Activated CD4-positive, alpha-beta memory T cell treated with anti-CD3 and anti-CD28 coated beads, Interleukin-2, amount 10 ng/mL, durations not matched to agents 7 days and 5 days (primary cell): ENCODE measurements around the gene CHMP1A. TPM values are rescaled to one million over a fixed set of nuclear protein-coding genes. Genes with fewer than 3 reads are reported as not detected.

ENCODE experiments used
- total RNA-seq, 2 experiments: library from RNA; stranded (reverse); gene quantifications; one replicate each; pipeline ENCODE4 v1.2.3, GENCODE V29; 2021

Gene CHMP1A
- total RNA-seq, 2 experiments from 2014 or later: 93.8 to 102 TPM

Other genes starting within 250 kb of the CHMP1A start
- gene ANKRD11, start 167.1 kb downstream of the CHMP1A start, total RNA-seq: 100 to 1,000 TPM; 199 to 208 TPM
- gene SPG7, start 149.3 kb downstream of the CHMP1A start, total RNA-seq: 10 to 100 TPM; 73.9 to 77.9 TPM
- 1,000 to 10,000 TPM; 2,083 to 2,114 TPM for gene RPL13, start 97.0 kb downstream of the CHMP1A start, total RNA-seq
- gene CPNE7, start 82.0 kb downstream of the CHMP1A start, total RNA-seq: 1 to 10 TPM; 3.3 to 4.4 TPM
- gene DPEP1, start 44.1 kb downstream of the CHMP1A start, total RNA-seq: not detected
- 1 to 10 TPM; 8.1 to 9.2 TPM for gene SPATA33, start 128 bp upstream of the CHMP1A start, total RNA-seq
- gene CDK10, start 29.0 kb upstream of the CHMP1A start, total RNA-seq: 10 to 100 TPM; 73.2 to 74.0 TPM
- gene SPATA2L, start 44.0 kb upstream of the CHMP1A start, total RNA-seq: 10 to 100 TPM in 1 of 2 experiments, 1 to 10 TPM in 1; 9.4 to 10.0 TPM
- gene VPS9D1, start 63.2 kb upstream of the CHMP1A start, total RNA-seq: 1 to 10 TPM; 7.0 to 7.8 TPM
- gene ZNF276, start 63.8 kb upstream of the CHMP1A start, total RNA-seq: 10 to 100 TPM; 50.4 to 56.5 TPM
- gene FANCA, start 158.9 kb upstream of the CHMP1A start, total RNA-seq: 10 to 100 TPM; 82.9 to 94.6 TPM
- gene SPIRE2, start 170.8 kb upstream of the CHMP1A start, total RNA-seq: 1 to 10 TPM; 1.6 to 1.8 TPM
- 100 to 1,000 TPM; 167 to 192 TPM for gene TCF25, start 215.9 kb upstream of the CHMP1A start, total RNA-seq